Neural cell (in vitro differentiated cells): ENCODE measurements around the gene CDX1. TPM values are rescaled to one million over a fixed set of nuclear protein-coding genes. Genes with fewer than 3 reads are reported as not detected.
A peak's percentile ranks its signal among the peaks of the same experiment; 100 is the strongest.

ENCODE experiments used
- H2AFZ ChIP-seq: fragments of 200-600, 300-800 bp; sonication (generic), shearing (Covaris generic); 2 replicates; pipeline ENCODE4 v1.6.0; 2014; ENCODE audit warnings: low read depth, mild to moderate bottlenecking, antibody characterized with exemption, low read length, moderate library complexity
- H3F3A ChIP-seq: fragments of 200-600 bp; shearing (Covaris generic); 2 replicates; pipeline ENCODE4 v1.6.1; 2016; ENCODE audit warnings: mild to moderate bottlenecking, moderate library complexity, mixed read lengths, antibody characterized with exemption, low read length; ENCODE audit not compliant: insufficient read depth, poor library complexity, severe bottlenecking
- H3K27ac ChIP-seq: fragments of 200-600, 300-800 bp; sonication (generic), shearing (Covaris generic); 2 replicates; pipeline ENCODE4 v1.5.1; 2014; ENCODE audit warnings: mild to moderate bottlenecking, low read length, moderate library complexity
- H3K27me3 ChIP-seq: fragments of 300-800, 200-600 bp; sonication (generic), shearing (Covaris generic); 2 replicates; pipeline ENCODE4 v1.6.0; 2014; ENCODE audit warnings: mild to moderate bottlenecking, low read depth, low read length, moderate library complexity; ENCODE audit not compliant: insufficient read depth
- H3K36me3 ChIP-seq: fragments of 300-800, 200-600 bp; sonication (generic), shearing (Covaris generic); 2 replicates; pipeline ENCODE4 v1.5.1; 2014; ENCODE audit warnings: mild to moderate bottlenecking, antibody characterized with exemption, low read length, moderate library complexity; ENCODE audit not compliant: insufficient read depth
- H3K4me2 ChIP-seq: fragments of 300-800, 200-600 bp; sonication (generic), shearing (Covaris generic); 2 replicates; pipeline ENCODE4 v1.6.0; 2014; ENCODE audit warnings: mild to moderate bottlenecking, low read length
- H3K4me3 ChIP-seq: fragments of 300-800, 200-600 bp; sonication (generic), shearing (Covaris generic); 2 replicates; pipeline ENCODE4 v1.5.1; 2014; ENCODE audit warnings: mild to moderate bottlenecking, low read length, moderate library complexity
- H3K79me2 ChIP-seq: fragments of 200-600 bp; shearing (Covaris generic); replicated peaks from 2 replicates; pipeline ENCODE4 v1.6.0; 2014; ENCODE audit warnings: mild to moderate bottlenecking, low read length, moderate library complexity; ENCODE audit not compliant: insufficient read depth
- H3K9ac ChIP-seq: fragments of 300-800, 200-600 bp; sonication (generic), shearing (Covaris generic); 2 replicates; pipeline ENCODE4 v1.6.1; 2016; ENCODE audit warnings: mild to moderate bottlenecking, low read length, mixed read lengths
- H3K9me2 ChIP-seq: fragments of 200-600 bp; shearing (Covaris generic); 2 replicates; pipeline ENCODE4 v1.6.1; 2016; ENCODE audit warnings: mild to moderate bottlenecking, low read length, mixed read lengths; ENCODE audit not compliant: insufficient read depth
- H3K9me3 ChIP-seq: fragments of 200-600, 300-800 bp; sonication (generic), shearing (Covaris generic); 2 replicates; pipeline ENCODE4 v1.6.1; 2016; ENCODE audit warnings: mild to moderate bottlenecking, mixed run types, low read length, moderate library complexity, mixed read lengths
- H4K20me1 ChIP-seq: fragments of 200-600 bp; shearing (Covaris generic); 2 replicates; pipeline ENCODE4 v1.6.1; 2016; ENCODE audit warnings: mild to moderate bottlenecking, mixed run types; ENCODE audit not compliant: insufficient read depth
- EP300 ChIP-seq: fragments of 450-650 bp; conservative IDR thresholded peaks from 2 replicates; pipeline ENCODE4 v1.6.1; 2014; ENCODE audit warnings: antibody characterized with exemption, mild to moderate bottlenecking, moderate library complexity; ENCODE audit not compliant: poor library complexity, severe bottlenecking
- EZH2 ChIP-seq: fragments of 200-600, 300-800 bp; shearing (Covaris generic), sonication (generic); IDR thresholded peaks from 2 replicates; pipeline ENCODE4 v1.6.1; 2014; ENCODE audit warnings: antibody characterized with exemption, low read length, borderline replicate concordance, mild to moderate bottlenecking; ENCODE audit not compliant: insufficient read depth, poor library complexity, severe bottlenecking
- MXI1 ChIP-seq: fragments of 450-650 bp; conservative IDR thresholded peaks from 2 replicates; pipeline ENCODE4 v1.6.1; 2014; ENCODE audit warnings: antibody characterized with exemption, mild to moderate bottlenecking; ENCODE audit not compliant: poor library complexity, severe bottlenecking
- POLR2AphosphoS5 ChIP-seq: IDR thresholded peaks from 2 replicates; pipeline ENCODE4 v1.6.1; 2012
- RAD21 ChIP-seq: fragments of 450-650 bp; conservative IDR thresholded peaks from 2 replicates; pipeline ENCODE4 v1.6.1; 2014; ENCODE audit warnings: antibody characterized with exemption, mild to moderate bottlenecking, moderate library complexity
- SMC3 ChIP-seq: fragments of 450-650 bp; conservative IDR thresholded peaks from 2 replicates; pipeline ENCODE4 v1.6.1; 2014; ENCODE audit warnings: antibody characterized with exemption, mild to moderate bottlenecking, moderate library complexity; ENCODE audit not compliant: poor library complexity
- TAF1 ChIP-seq: IDR thresholded peaks from 2 replicates; pipeline ENCODE4 v1.6.1; 2012; ENCODE audit warnings: low read depth
- polyA plus RNA-seq: library from polyadenylated mRNA; depleted of rRNA; stranded (reverse); fragments of >200 nt; gene quantifications from 2 replicates; pipeline ENCODE4 v1.2.3, GENCODE V29; 2014
- TF ChIP-seq, protein P1 (sequence below): IDR thresholded peaks from 2 replicates; pipeline ENCODE4 v1.6.1; 2012; ENCODE audit warnings: borderline replicate concordance
- TF ChIP-seq, protein P2 (sequence below): fragments of 450-650 bp; IDR thresholded peaks from 2 replicates; pipeline ENCODE4 v1.5.1; 2014; ENCODE audit warnings: antibody characterized with exemption, mild to moderate bottlenecking, moderate library complexity; ENCODE audit not compliant: poor library complexity, severe bottlenecking

The CDX1 gene
- polyA plus RNA-seq, 1 donor from 2014 or later, result not detected

DNA sequence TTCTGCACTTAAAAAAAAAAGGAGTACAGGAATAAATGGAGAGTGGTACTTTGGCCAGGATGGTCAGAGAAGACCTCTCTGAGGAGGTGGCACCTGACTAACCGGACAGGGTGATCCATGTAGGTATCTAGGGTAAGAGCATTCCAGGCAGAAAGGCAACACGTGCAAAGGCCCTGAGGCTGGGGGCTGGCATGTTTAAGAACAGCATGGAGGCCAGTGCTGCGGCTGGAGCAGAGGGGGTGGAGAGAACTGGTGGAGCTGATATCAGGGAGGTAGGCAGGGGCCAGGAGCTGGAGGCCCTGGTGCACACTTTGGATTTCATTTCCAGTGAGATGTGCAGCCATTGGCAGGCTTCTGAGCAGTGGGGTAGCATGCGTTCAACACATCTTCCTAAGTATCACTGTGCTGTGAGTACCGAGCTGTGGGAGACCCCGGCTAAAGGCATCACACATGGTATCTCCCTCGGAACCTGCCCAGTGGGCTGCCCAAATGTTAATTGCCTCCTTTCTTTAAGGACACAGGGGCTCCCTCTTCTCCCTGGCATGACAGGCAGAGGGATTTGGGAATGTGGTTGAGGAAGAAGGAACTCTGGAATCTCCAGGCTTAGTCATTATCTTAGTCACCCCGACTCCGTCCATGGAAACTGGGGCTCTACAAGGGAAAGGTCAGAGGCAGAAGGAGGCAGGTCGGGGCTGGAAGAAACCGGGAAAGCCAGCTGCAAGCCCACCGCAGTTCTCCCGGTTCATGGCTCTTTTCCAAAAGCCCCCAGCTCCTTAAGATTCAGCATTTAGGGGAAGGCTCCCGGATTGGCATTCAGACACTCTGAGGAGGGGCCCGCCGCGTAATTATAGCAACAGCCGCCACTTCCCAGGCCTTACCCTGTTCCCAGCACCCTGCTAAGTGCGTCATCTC, 41.9 kb downstream of the CDX1 start:
- Histone ChIP-seq H2AFZ (no peak overlapping the region), H3F3A (no peaks in the 10 kb centered on the region), H3K9ac (no peak overlapping the region), H3K4me2 (no peak overlapping the region), H3K36me3 (no peaks in the 10 kb centered on the region), H3K79me2 (no peaks in the 10 kb centered on the region), H4K20me1 (no peaks in the 10 kb centered on the region), H3K27me3 (no peaks in the 10 kb centered on the region), H3K4me3 (no peak overlapping the region), H3K9me2 (no peaks in the 10 kb centered on the region), H3K9me3 (no peaks in the 10 kb centered on the region), H3K27ac (no peak overlapping the region)
- TF ChIP-seq SMC3 (no peak), MXI1 (no peak)
- TF ChIP-seq, protein P1, sequence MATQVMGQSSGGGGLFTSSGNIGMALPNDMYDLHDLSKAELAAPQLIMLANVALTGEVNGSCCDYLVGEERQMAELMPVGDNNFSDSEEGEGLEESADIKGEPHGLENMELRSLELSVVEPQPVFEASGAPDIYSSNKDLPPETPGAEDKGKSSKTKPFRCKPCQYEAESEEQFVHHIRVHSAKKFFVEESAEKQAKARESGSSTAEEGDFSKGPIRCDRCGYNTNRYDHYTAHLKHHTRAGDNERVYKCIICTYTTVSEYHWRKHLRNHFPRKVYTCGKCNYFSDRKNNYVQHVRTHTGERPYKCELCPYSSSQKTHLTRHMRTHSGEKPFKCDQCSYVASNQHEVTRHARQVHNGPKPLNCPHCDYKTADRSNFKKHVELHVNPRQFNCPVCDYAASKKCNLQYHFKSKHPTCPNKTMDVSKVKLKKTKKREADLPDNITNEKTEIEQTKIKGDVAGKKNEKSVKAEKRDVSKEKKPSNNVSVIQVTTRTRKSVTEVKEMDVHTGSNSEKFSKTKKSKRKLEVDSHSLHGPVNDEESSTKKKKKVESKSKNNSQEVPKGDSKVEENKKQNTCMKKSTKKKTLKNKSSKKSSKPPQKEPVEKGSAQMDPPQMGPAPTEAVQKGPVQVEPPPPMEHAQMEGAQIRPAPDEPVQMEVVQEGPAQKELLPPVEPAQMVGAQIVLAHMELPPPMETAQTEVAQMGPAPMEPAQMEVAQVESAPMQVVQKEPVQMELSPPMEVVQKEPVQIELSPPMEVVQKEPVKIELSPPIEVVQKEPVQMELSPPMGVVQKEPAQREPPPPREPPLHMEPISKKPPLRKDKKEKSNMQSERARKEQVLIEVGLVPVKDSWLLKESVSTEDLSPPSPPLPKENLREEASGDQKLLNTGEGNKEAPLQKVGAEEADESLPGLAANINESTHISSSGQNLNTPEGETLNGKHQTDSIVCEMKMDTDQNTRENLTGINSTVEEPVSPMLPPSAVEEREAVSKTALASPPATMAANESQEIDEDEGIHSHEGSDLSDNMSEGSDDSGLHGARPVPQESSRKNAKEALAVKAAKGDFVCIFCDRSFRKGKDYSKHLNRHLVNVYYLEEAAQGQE, result peak; percentile 51

DNA sequence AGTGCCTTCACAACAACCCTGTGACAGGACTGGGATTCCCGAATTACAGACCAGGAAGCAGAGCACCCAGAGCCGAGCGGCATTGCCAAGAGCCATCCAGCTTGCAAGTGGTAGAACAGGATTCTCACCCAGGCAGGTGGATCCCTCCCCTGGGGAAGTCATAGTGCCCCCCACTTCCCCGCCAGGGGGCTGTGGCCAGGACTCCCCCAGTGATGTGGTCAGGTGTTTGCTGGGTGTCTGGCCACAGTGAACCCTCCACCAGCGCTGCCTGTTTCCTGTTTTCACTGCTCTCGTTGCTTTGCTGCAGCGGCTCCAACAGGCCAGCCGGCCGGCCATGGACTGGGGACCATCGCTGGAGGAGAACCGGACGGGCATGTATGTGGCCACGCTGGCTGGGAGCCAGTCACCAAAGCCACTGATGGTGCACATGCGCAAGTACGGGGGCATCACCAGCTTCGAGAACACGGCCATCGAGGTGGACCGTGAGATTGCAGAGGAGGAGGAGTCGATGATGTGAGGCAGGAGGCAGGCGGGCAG, 42.6 kb downstream of the CDX1 start:
- H3K27ac ChIP-seq, result no peak overlapping the region
- H3K36me3 ChIP-seq, result no peaks in the 10 kb centered on the region
- TF ChIP-seq TAF1, result no peak
- no peak for TF ChIP-seq RAD21
- TF ChIP-seq, protein P1, result no peak
- TF ChIP-seq EP300, result no peak
- TF ChIP-seq, protein P2, sequence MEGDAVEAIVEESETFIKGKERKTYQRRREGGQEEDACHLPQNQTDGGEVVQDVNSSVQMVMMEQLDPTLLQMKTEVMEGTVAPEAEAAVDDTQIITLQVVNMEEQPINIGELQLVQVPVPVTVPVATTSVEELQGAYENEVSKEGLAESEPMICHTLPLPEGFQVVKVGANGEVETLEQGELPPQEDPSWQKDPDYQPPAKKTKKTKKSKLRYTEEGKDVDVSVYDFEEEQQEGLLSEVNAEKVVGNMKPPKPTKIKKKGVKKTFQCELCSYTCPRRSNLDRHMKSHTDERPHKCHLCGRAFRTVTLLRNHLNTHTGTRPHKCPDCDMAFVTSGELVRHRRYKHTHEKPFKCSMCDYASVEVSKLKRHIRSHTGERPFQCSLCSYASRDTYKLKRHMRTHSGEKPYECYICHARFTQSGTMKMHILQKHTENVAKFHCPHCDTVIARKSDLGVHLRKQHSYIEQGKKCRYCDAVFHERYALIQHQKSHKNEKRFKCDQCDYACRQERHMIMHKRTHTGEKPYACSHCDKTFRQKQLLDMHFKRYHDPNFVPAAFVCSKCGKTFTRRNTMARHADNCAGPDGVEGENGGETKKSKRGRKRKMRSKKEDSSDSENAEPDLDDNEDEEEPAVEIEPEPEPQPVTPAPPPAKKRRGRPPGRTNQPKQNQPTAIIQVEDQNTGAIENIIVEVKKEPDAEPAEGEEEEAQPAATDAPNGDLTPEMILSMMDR, result no peak
- TF ChIP-seq POLR2AphosphoS5, result no peak
- no peak for TF ChIP-seq EZH2
- TF ChIP-seq SMC3, result no peak
- no peak for TF ChIP-seq MXI1
- no peaks in the 10 kb centered on the region for H3K79me2 ChIP-seq
- no peaks in the 10 kb centered on the region for H3K9me3 ChIP-seq
- H3K4me3 ChIP-seq, result no peak overlapping the region
- no peaks in the 10 kb centered on the region for H4K20me1 ChIP-seq
- no peak overlapping the region for H3K4me2 ChIP-seq
- no peaks in the 10 kb centered on the region for H3K9me2 ChIP-seq
- H3F3A ChIP-seq, result no peaks in the 10 kb centered on the region
- no peaks in the 10 kb centered on the region for H3K27me3 ChIP-seq
- H2AFZ ChIP-seq, result no peak overlapping the region
- no peak overlapping the region for H3K9ac ChIP-seq
